Neural cell (in vitro differentiated cells): Measurements from ENCODE around the gene PRKCE. TPM values are rescaled to one million over a fixed set of nuclear protein-coding genes. Genes with fewer than 3 reads are reported as not detected.

Experiments used
- H2AFZ ChIP-seq: fragments of 200-600, 300-800 bp; sonication (generic), shearing (Covaris generic); 2 replicates; pipeline ENCODE4 v1.6.0; 2014; ENCODE audit warnings: low read depth, mild to moderate bottlenecking, antibody characterized with exemption, low read length, moderate library complexity
- H3F3A ChIP-seq: fragments of 200-600 bp; shearing (Covaris generic); 2 replicates; pipeline ENCODE4 v1.6.1; 2016; ENCODE audit warnings: mild to moderate bottlenecking, moderate library complexity, mixed read lengths, antibody characterized with exemption, low read length; ENCODE audit not compliant: insufficient read depth, poor library complexity, severe bottlenecking
- H3K27ac ChIP-seq: fragments of 200-600, 300-800 bp; sonication (generic), shearing (Covaris generic); 2 replicates; pipeline ENCODE4 v1.5.1; 2014; ENCODE audit warnings: mild to moderate bottlenecking, low read length, moderate library complexity
- H3K27me3 ChIP-seq: fragments of 300-800, 200-600 bp; sonication (generic), shearing (Covaris generic); 2 replicates; pipeline ENCODE4 v1.6.0; 2014; ENCODE audit warnings: mild to moderate bottlenecking, low read depth, low read length, moderate library complexity; ENCODE audit not compliant: insufficient read depth
- H3K36me3 ChIP-seq: fragments of 300-800, 200-600 bp; sonication (generic), shearing (Covaris generic); 2 replicates; pipeline ENCODE4 v1.5.1; 2014; ENCODE audit warnings: mild to moderate bottlenecking, antibody characterized with exemption, low read length, moderate library complexity; ENCODE audit not compliant: insufficient read depth
- H3K4me2 ChIP-seq: fragments of 300-800, 200-600 bp; sonication (generic), shearing (Covaris generic); 2 replicates; pipeline ENCODE4 v1.6.0; 2014; ENCODE audit warnings: mild to moderate bottlenecking, low read length
- H3K4me3 ChIP-seq: fragments of 300-800, 200-600 bp; sonication (generic), shearing (Covaris generic); 2 replicates; pipeline ENCODE4 v1.5.1; 2014; ENCODE audit warnings: mild to moderate bottlenecking, low read length, moderate library complexity
- H3K79me2 ChIP-seq: fragments of 200-600 bp; shearing (Covaris generic); replicated peaks from 2 replicates; pipeline ENCODE4 v1.6.0; 2014; ENCODE audit warnings: mild to moderate bottlenecking, low read length, moderate library complexity; ENCODE audit not compliant: insufficient read depth
- H3K9ac ChIP-seq: fragments of 300-800, 200-600 bp; sonication (generic), shearing (Covaris generic); 2 replicates; pipeline ENCODE4 v1.6.1; 2016; ENCODE audit warnings: mild to moderate bottlenecking, low read length, mixed read lengths
- H3K9me2 ChIP-seq: fragments of 200-600 bp; shearing (Covaris generic); 2 replicates; pipeline ENCODE4 v1.6.1; 2016; ENCODE audit warnings: mild to moderate bottlenecking, low read length, mixed read lengths; ENCODE audit not compliant: insufficient read depth
- H3K9me3 ChIP-seq: fragments of 200-600, 300-800 bp; sonication (generic), shearing (Covaris generic); 2 replicates; pipeline ENCODE4 v1.6.1; 2016; ENCODE audit warnings: mild to moderate bottlenecking, mixed run types, low read length, moderate library complexity, mixed read lengths
- H4K20me1 ChIP-seq: fragments of 200-600 bp; shearing (Covaris generic); 2 replicates; pipeline ENCODE4 v1.6.1; 2016; ENCODE audit warnings: mild to moderate bottlenecking, mixed run types; ENCODE audit not compliant: insufficient read depth
- CTCF ChIP-seq: fragments of 450-650 bp; IDR thresholded peaks from 2 replicates; pipeline ENCODE4 v1.5.1; 2014; ENCODE audit warnings: antibody characterized with exemption, mild to moderate bottlenecking, moderate library complexity; ENCODE audit not compliant: poor library complexity, severe bottlenecking
- EP300 ChIP-seq: fragments of 450-650 bp; conservative IDR thresholded peaks from 2 replicates; pipeline ENCODE4 v1.6.1; 2014; ENCODE audit warnings: antibody characterized with exemption, mild to moderate bottlenecking, moderate library complexity; ENCODE audit not compliant: poor library complexity, severe bottlenecking
- EZH2 ChIP-seq: fragments of 200-600, 300-800 bp; shearing (Covaris generic), sonication (generic); IDR thresholded peaks from 2 replicates; pipeline ENCODE4 v1.6.1; 2014; ENCODE audit warnings: antibody characterized with exemption, low read length, borderline replicate concordance, mild to moderate bottlenecking; ENCODE audit not compliant: insufficient read depth, poor library complexity, severe bottlenecking
- MXI1 ChIP-seq: fragments of 450-650 bp; conservative IDR thresholded peaks from 2 replicates; pipeline ENCODE4 v1.6.1; 2014; ENCODE audit warnings: antibody characterized with exemption, mild to moderate bottlenecking; ENCODE audit not compliant: poor library complexity, severe bottlenecking
- POLR2AphosphoS5 ChIP-seq: IDR thresholded peaks from 2 replicates; pipeline ENCODE4 v1.6.1; 2012
- RAD21 ChIP-seq: fragments of 450-650 bp; conservative IDR thresholded peaks from 2 replicates; pipeline ENCODE4 v1.6.1; 2014; ENCODE audit warnings: antibody characterized with exemption, mild to moderate bottlenecking, moderate library complexity
- REST ChIP-seq: IDR thresholded peaks from 2 replicates; pipeline ENCODE4 v1.6.1; 2012; ENCODE audit warnings: borderline replicate concordance
- SMC3 ChIP-seq: fragments of 450-650 bp; conservative IDR thresholded peaks from 2 replicates; pipeline ENCODE4 v1.6.1; 2014; ENCODE audit warnings: antibody characterized with exemption, mild to moderate bottlenecking, moderate library complexity; ENCODE audit not compliant: poor library complexity
- TAF1 ChIP-seq: IDR thresholded peaks from 2 replicates; pipeline ENCODE4 v1.6.1; 2012; ENCODE audit warnings: low read depth
- polyA plus RNA-seq: library from polyadenylated mRNA; depleted of rRNA; stranded (reverse); fragments of >200 nt; gene quantifications from 2 replicates; pipeline ENCODE4 v1.2.3, GENCODE V29; 2014

Gene PRKCE
- polyA plus RNA-seq, 1 donor from 2014 or later = 5.4 TPM

GRCh38 chr2:45974762-45975408 lies 323.4 kb downstream of the PRKCE start:
- no peaks in the 10 kb centered on the region for H3K79me2 ChIP-seq
- no peaks in the 10 kb centered on the region for H3F3A ChIP-seq
- no peaks in the 10 kb centered on the region for H3K27me3 ChIP-seq
- H3K9ac ChIP-seq = no peak overlapping the region
- H3K27ac ChIP-seq = no peak overlapping the region
- H3K4me3 ChIP-seq = no peak overlapping the region
- H3K9me2 ChIP-seq = no peaks in the 10 kb centered on the region
- no peak overlapping the region for H2AFZ ChIP-seq
- no peaks in the 10 kb centered on the region for H3K36me3 ChIP-seq
- H3K4me2 ChIP-seq = no peak overlapping the region
- TF ChIP-seq POLR2AphosphoS5 (no peak), EZH2 (no peak), TAF1 (no peak), MXI1 (no peak), REST (no peak), CTCF (no peak), SMC3 (no peak), RAD21 (no peak), EP300 (no peak)
- H4K20me1 ChIP-seq = no peaks in the 10 kb centered on the region
- no peaks in the 10 kb centered on the region for H3K9me3 ChIP-seq

- no peaks in the 10 kb centered on the region for H3K36me3 ChIP-seq
- H3K9me2 ChIP-seq = no peaks in the 10 kb centered on the region
- H3K4me2 ChIP-seq = no peak overlapping the region
- no peaks in the 10 kb centered on the region for H3K79me2 ChIP-seq
- H4K20me1 ChIP-seq = no peaks in the 10 kb centered on the region
- no peak overlapping the region for H3K9ac ChIP-seq
- H3K27me3 ChIP-seq = no peaks in the 10 kb centered on the region
- H3K9me3 ChIP-seq = no peaks in the 10 kb centered on the region
- TF ChIP-seq SMC3 (no peak), RAD21 (no peak), REST (no peak), POLR2AphosphoS5 (no peak), EP300 (no peak), EZH2 (no peak), CTCF (no peak), TAF1 (no peak), MXI1 (no peak)
- no peak overlapping the region for H2AFZ ChIP-seq
- H3K27ac ChIP-seq = no peak overlapping the region
- H3K4me3 ChIP-seq = no peak overlapping the region
- H3F3A ChIP-seq = no peaks in the 10 kb centered on the region
Measured at GRCh38 chr2:45975752-45976517, 324.5 kb downstream of the PRKCE start.
